ENCODE measurements around the gene HARBI1.

- TF ChIP-seq POLR2A (IDR thresholded peaks at IDR 0.05) = no peak
- TF ChIP-seq CTCF (IDR thresholded peaks at IDR 0.05 in 4 of 5, conservative IDR thresholded peaks at IDR 0.05 in 1 of 5) = no peak
Observed at GRCh38 chr11:46628961-46629360, 11.9 kb upstream of the HARBI1 start.
